ENCODE results near the gene HAUS1. TPM values are rescaled to one million over a fixed set of nuclear protein-coding genes. Genes with fewer than 3 reads are reported as not detected.

HAUS1 gene
- total and polyA plus RNA-seq, 2 of the 4 experiments (the other 2 are of a cell fraction) = 25.3 to 33.4 TPM

GRCh38 chr18:46134920-46135675 lies 30.9 kb downstream of the HAUS1 start:
- no peak for DNase-seq
- H3K14ac ChIP-seq (replicated peaks; ENCODE audit: low read depth, low read length) = no peak overlapping the region
- no peak overlapping the region for H2AFZ ChIP-seq (replicated peaks; ENCODE audit: low read length, poor library complexity)
- H4K8ac ChIP-seq (ENCODE audit: low read depth in 2 of 2, low read length in 2 of 2) = no peak overlapping the region
- POLR2A ChIA-PET (ENCODE audit: unreplicated experiment) = no interaction called here
- no peaks in the 10 kb centered on the region; the same call in 1 of the 2 replicates for H3K36me3 ChIP-seq (ENCODE audit: control insufficient read depth, insufficient read depth, low read length)
- no peak overlapping the region for H4K91ac ChIP-seq (ENCODE audit: insufficient read depth, low read depth, low read length)
- H3K9me1 ChIP-seq (ENCODE audit: insufficient read depth, low read length) = no peaks in the 10 kb centered on the region
- H3K9ac ChIP-seq (ENCODE audit: low read depth, low read length) = no peak overlapping the region
- H3K27me3 ChIP-seq (ENCODE audit: control insufficient read depth, insufficient read depth, low read length) = no peaks in the 10 kb centered on the region
- H3K23ac ChIP-seq (ENCODE audit: low read depth, low read length) = no peak overlapping the region
- dilution Hi-C loops (cut with HindIII; ENCODE audit: low sequenced_read_pairs, unreplicated experiment) = no loop called here
- no peak overlapping the region for H3K4me3 ChIP-seq (ENCODE audit: insufficient read depth, low read depth, low read length)
- no peaks in the 10 kb centered on the region for H3K79me1 ChIP-seq (ENCODE audit: low read depth in 1 of 2, low read length in 2 of 2)
- H2AK9ac ChIP-seq (replicated peaks; ENCODE audit: low read depth, low read length, poor library complexity) = no peak overlapping the region
- no peak overlapping the region for H3K27ac ChIP-seq (ENCODE audit: insufficient read depth, low read length)
- H4K20me1 ChIP-seq (ENCODE audit: insufficient read depth, low read length) = no peaks in the 10 kb centered on the region
- H2BK120ac ChIP-seq (ENCODE audit: low read depth, low read length) = no peak overlapping the region
- no peaks in the 10 kb centered on the region for H3K4me1 ChIP-seq (ENCODE audit: control insufficient read depth, insufficient read depth, low read length)
- no peak for ATAC-seq (ENCODE audit: low read depth)
- H2BK15ac ChIP-seq (ENCODE audit: low read depth, low read length) = no peak overlapping the region
- in situ Hi-C loops (cut with MboI; ENCODE audit: low sequenced_read_pairs) = no loop called here
- no peak overlapping the region for H2BK5ac ChIP-seq (ENCODE audit: low read depth, low read length, poor library complexity, severe bottlenecking)
- CTCF ChIA-PET = interaction anchor here (0.6 to 1.9 kb wide), 2 partner anchors 471 to 523 kb away, joined by 4 to 7 read pairs; no protein-coding TSS in a partner anchor
- intact Hi-C loops (cut with micrococcal nuclease) = no loop called here
- no peak overlapping the region for H2BK20ac ChIP-seq (ENCODE audit: low read depth, low read length)
- H2AK5ac ChIP-seq (ENCODE audit: low read depth, low read length) = no peak overlapping the region
- BruUV-seq (replicated peaks) = no TSS peak
- WGBS, 2 experiments (ENCODE audit: extremely low coverage in 2 of 2, insufficient read length in 1 of 2) = 92% methylated on average over 3 of the region's 9 CpGs; no CpG with 5 or more reads in 1 of the 2 experiments
- no peak overlapping the region for H3K56ac ChIP-seq (ENCODE audit: extremely low read depth, insufficient read depth, low read length)
- H3K18ac ChIP-seq (ENCODE audit: low read depth, low read length) = no peak overlapping the region
- no peak overlapping the region for H3K4me2 ChIP-seq (ENCODE audit: low read depth, low read length)
- TF ChIP-seq CHD1 (IDR thresholded peaks at IDR 0.05; ENCODE audit: low read depth, low read length) = no peak
- TF ChIP-seq RAD21 (IDR thresholded peaks at IDR 0.05; ENCODE audit: low read length) = no peak
- no peak for TF ChIP-seq MAFK (IDR thresholded peaks at IDR 0.05; ENCODE audit: low read depth, low read length)
- TF ChIP-seq POLR2A (IDR thresholded peaks at IDR 0.05; ENCODE audit: low read depth, low read length) = no peak
- TF ChIP-seq MXI1 (IDR thresholded peaks at IDR 0.05; ENCODE audit: borderline replicate concordance, low read depth, low read length) = no peak
- no peak for TF ChIP-seq CTCF (conservative IDR thresholded peaks at IDR 0.05; ENCODE audit: low read depth, low read length)
- no peak for TF ChIP-seq CEBPB (IDR thresholded peaks at IDR 0.05; ENCODE audit: low read depth, low read length)
- no peak for TF ChIP-seq ELK1 (IDR thresholded peaks at IDR 0.05; ENCODE audit: borderline replicate concordance, low read depth, low read length)
- TF ChIP-seq BHLHE40 (IDR thresholded peaks at IDR 0.05; ENCODE audit: low read depth, low read length) = no peak
- no peak for TF ChIP-seq RFX5 (IDR thresholded peaks at IDR 0.05; ENCODE audit: low read depth, low read length)
- TF ChIP-seq SMC3 (IDR thresholded peaks at IDR 0.05; ENCODE audit: low read depth, low read length) = no peak
- TF ChIP-seq NFE2L2 (IDR thresholded peaks at IDR 0.05; ENCODE audit: low read depth, low read length) = no peak
- no peak for TF ChIP-seq FOS (IDR thresholded peaks at IDR 0.05; ENCODE audit: low read depth, low read length)
- no peak for TF ChIP-seq RCOR1 (IDR thresholded peaks at IDR 0.05; ENCODE audit: insufficient replicate concordance, low read length)
- no peak for TF ChIP-seq MAZ (IDR thresholded peaks at IDR 0.05; ENCODE audit: borderline replicate concordance, low read depth, low read length)
- no peak overlapping the region for H3K4ac ChIP-seq (ENCODE audit: low read depth, low read length)
- H4K5ac ChIP-seq (ENCODE audit: low read depth, low read length) = no peak overlapping the region
- H3K9me3 ChIP-seq (ENCODE audit: control insufficient read depth, insufficient read depth, low read length) = no peaks in the 10 kb centered on the region

All from IMR-90 (cell line).